Measurements from ENCODE around the gene GXYLT2.

DNA sequence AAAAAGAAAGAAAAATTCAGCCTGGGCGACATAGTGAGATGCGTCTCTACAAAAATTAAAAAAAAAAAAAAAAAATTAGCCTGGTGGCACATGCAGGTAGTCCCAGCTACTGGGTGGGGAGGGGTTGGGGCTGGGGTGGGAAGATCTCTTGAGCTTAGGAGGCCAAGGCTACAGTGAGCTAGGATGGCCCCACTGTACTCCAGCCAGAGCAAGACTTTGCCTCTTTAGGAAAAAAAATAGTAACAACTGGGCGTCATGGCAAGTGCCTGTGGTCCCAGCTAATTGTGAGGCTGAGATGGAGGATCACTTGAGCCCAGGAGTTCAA is 84.8 kb downstream of the GXYLT2 start:
- TF ChIP-seq CTCF (conservative IDR thresholded peaks at IDR 0.05; ENCODE audit: low read depth in 2 of 2) (no peak), POLR2AphosphoS5 (IDR thresholded peaks at IDR 0.05; ENCODE audit: low read depth) (no peak), EZH2phosphoT487 (IDR thresholded peaks at IDR 0.05; ENCODE audit: unreplicated experiment) (no peak), EZH2 (IDR thresholded peaks at IDR 0.05; ENCODE audit: low read depth, unreplicated experiment) (no peak), JUNB (IDR thresholded peaks at IDR 0.05; ENCODE audit: unreplicated experiment) (no peak), REST (IDR thresholded peaks at IDR 0.05; ENCODE audit: unreplicated experiment) (no peak), ZNF114 (CRISPR knock-in tag; IDR thresholded peaks at IDR 0.05) (no peak), CREB1 (CRISPR knock-in tag; IDR thresholded peaks at IDR 0.05; ENCODE audit: low read depth) (no peak), ZNF331 (CRISPR knock-in tag; IDR thresholded peaks at IDR 0.05; ENCODE audit: low read depth) (no peak), STAT1 (IDR thresholded peaks at IDR 0.05; ENCODE audit: unreplicated experiment) (no peak)

All from GM23338 (cell line).